Measurements from ENCODE around the gene SMAD6.

Gene SMAD6

DNA sequence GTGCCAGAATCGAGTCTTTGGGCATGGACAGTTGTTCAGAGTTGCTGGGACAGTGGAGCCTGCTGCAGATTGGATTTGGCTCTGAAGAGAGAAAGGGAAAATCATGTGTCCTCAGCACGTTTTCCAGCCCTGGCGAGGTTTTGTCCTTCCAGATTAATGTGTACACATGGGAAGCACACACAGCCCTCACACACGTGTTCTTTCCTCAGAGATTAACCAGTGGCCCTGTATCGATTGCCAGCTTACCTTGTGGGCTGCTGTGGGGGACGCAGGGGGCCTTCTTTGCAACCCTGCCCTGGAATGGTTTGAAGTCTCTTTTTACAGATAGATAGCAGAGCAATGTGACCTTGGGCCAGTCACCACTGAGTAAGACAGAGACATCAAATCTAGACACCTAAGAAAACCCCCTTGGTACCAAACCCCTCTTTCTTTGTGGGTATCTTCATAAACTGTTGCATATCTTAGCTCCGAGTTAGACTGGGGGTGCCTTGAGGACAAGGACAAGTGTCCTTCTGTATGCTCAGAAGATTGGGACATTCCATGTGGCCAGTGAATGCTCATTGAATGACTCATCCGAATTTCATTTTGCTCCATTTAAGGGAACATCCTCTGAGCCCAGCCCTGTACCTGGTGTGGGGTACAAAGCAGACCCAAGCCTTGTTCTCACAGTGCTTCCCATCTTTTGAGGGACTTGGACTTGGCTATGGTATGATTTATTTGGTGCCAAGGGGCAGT lies 48.0 kb downstream of the SMAD6 start:
- H3K79me1 ChIP-seq (ENCODE audit: low read length): no peaks in the 10 kb centered on the region
- peaks cover 55 to 72% of the 10 kb centered on the region in 2 experiments for H3K36me3 ChIP-seq (ENCODE audit: control insufficient read depth in 1 of 2, insufficient read depth in 2 of 2, low read length in 2 of 2)
- no peak overlapping the region for H3K23ac ChIP-seq (ENCODE audit: low read length)
- WGBS (ENCODE audit: extremely low coverage, insufficient coverage, insufficient read length): no CpG with 5 or more reads among the region's 8 CpGs
- no peak overlapping the region for H4K8ac ChIP-seq (ENCODE audit: low read depth, low read length)
- H2AFZ ChIP-seq (ENCODE audit: insufficient read depth, low read length, poor library complexity): no peak overlapping the region
- no peaks in the 10 kb centered on the region for H3K27me3 ChIP-seq (ENCODE audit: insufficient read depth, low read length)
- H4K12ac ChIP-seq (ENCODE audit: low read depth, low read length): no peak overlapping the region
- H3K4me3 ChIP-seq (ENCODE audit: low read depth, low read length): no peak overlapping the region
- H3K27ac ChIP-seq (ENCODE audit: low read depth, low read length): no peak overlapping the region
- H3K4me2 ChIP-seq (ENCODE audit: low read length): no peak overlapping the region
- H3K9me3 ChIP-seq (ENCODE audit: insufficient read depth, low read depth, low read length): peaks cover under 1% of the 10 kb centered on the region
- H3K18ac ChIP-seq (ENCODE audit: low read length): peak overlapping the region; percentile 21
- peak overlapping the region; percentile 19 for H3K4ac ChIP-seq (ENCODE audit: low read depth, low read length)
- no peak overlapping the region for H2BK12ac ChIP-seq (ENCODE audit: low read length)
- DNase-seq: peak in 1 of 2 donors; percentile 8
- no peak overlapping the region for H2BK5ac ChIP-seq (ENCODE audit: low read depth, low read length, poor library complexity)
- H2AK5ac ChIP-seq (ENCODE audit: low read length): no peak overlapping the region
- no peak overlapping the region for H3K14ac ChIP-seq (ENCODE audit: low read length)
- peaks cover 11% of the 10 kb centered on the region for H3K79me2 ChIP-seq (ENCODE audit: control insufficient read depth, insufficient read depth, low read length, poor library complexity)
- no peak overlapping the region for H4K91ac ChIP-seq (ENCODE audit: low read depth, low read length)
- peak overlapping the region; percentile 4 for H3K9ac ChIP-seq (ENCODE audit: low read length)
- H3K4me1 ChIP-seq (ENCODE audit: control insufficient read depth in 1 of 2, insufficient read depth in 2 of 2, low read length in 2 of 2): peaks cover 18 to 29% of the 10 kb centered on the region in 2 experiments
- H2BK120ac ChIP-seq (ENCODE audit: insufficient read depth, low read length, poor library complexity): no peak overlapping the region

- Histone ChIP-seq H3K4me3 (ENCODE audit: low read depth, low read length) (no peak overlapping the region), H3K79me2 (ENCODE audit: control insufficient read depth, insufficient read depth, low read length, poor library complexity) (peaks cover 8% of the 10 kb centered on the region), H3K27me3 (ENCODE audit: insufficient read depth, low read length) (no peaks in the 10 kb centered on the region), H3K4me1 (ENCODE audit: control insufficient read depth in 1 of 2, insufficient read depth in 2 of 2, low read length in 2 of 2) (peaks cover 14 to 25% of the 10 kb centered on the region in 2 experiments), H2BK12ac (ENCODE audit: low read length) (no peak overlapping the region), H3K9ac (ENCODE audit: low read length) (no peak overlapping the region), H4K8ac (ENCODE audit: low read depth, low read length) (no peak overlapping the region), H2AK5ac (ENCODE audit: low read length) (no peak overlapping the region), H2BK120ac (ENCODE audit: insufficient read depth, low read length, poor library complexity) (no peak overlapping the region), H3K79me1 (ENCODE audit: low read length) (no peaks in the 10 kb centered on the region), H3K4ac (ENCODE audit: low read depth, low read length) (no peak overlapping the region), H3K23ac (ENCODE audit: low read length) (no peak overlapping the region), H3K27ac (ENCODE audit: low read depth, low read length) (no peak overlapping the region), H3K9me3 (ENCODE audit: insufficient read depth, low read depth, low read length) (peaks cover 3% of the 10 kb centered on the region), H4K12ac (ENCODE audit: low read depth, low read length) (no peak overlapping the region), H3K4me2 (ENCODE audit: low read length) (no peak overlapping the region), H4K91ac (ENCODE audit: low read depth, low read length) (no peak overlapping the region), H2AFZ (ENCODE audit: insufficient read depth, low read length, poor library complexity) (no peak overlapping the region), H3K18ac (ENCODE audit: low read length) (no peak overlapping the region), H2BK5ac (ENCODE audit: low read depth, low read length, poor library complexity) (no peak overlapping the region), H3K36me3 (ENCODE audit: control insufficient read depth in 1 of 2, insufficient read depth in 2 of 2, low read length in 2 of 2) (peaks cover 57 to 73% of the 10 kb centered on the region in 2 experiments), H3K14ac (ENCODE audit: low read length) (no peak overlapping the region)
- DNase-seq: no peak
- no CpG with 5 or more reads among the region's 9 CpGs for WGBS (ENCODE audit: extremely low coverage, insufficient coverage, insufficient read length)
These were observed 48.6 kb downstream of the SMAD6 start for GRCh38 chr15:66750609-66751008.

GRCh38 chr15:66751579-66751978 lies 49.5 kb downstream of the SMAD6 start:
- Histone ChIP-seq H2AFZ (ENCODE audit: insufficient read depth, low read length, poor library complexity) (no peak overlapping the region), H3K27me3 (ENCODE audit: insufficient read depth, low read length) (no peaks in the 10 kb centered on the region), H3K9ac (ENCODE audit: low read length) (no peak overlapping the region), H3K14ac (ENCODE audit: low read length) (no peak overlapping the region), H2BK12ac (ENCODE audit: low read length) (no peak overlapping the region), H3K4me2 (ENCODE audit: low read length) (no peak overlapping the region), H4K12ac (ENCODE audit: low read depth, low read length) (no peak overlapping the region), H3K4ac (ENCODE audit: low read depth, low read length) (no peak overlapping the region), H2BK5ac (ENCODE audit: low read depth, low read length, poor library complexity) (no peak overlapping the region), H3K79me2 (ENCODE audit: control insufficient read depth, insufficient read depth, low read length, poor library complexity) (peaks cover 2% of the 10 kb centered on the region), H3K4me1 (ENCODE audit: control insufficient read depth in 1 of 2, insufficient read depth in 2 of 2, low read length in 2 of 2) (peaks cover 4 to 17% of the 10 kb centered on the region in 2 experiments), H2AK5ac (ENCODE audit: low read length) (no peak overlapping the region), H4K91ac (ENCODE audit: low read depth, low read length) (no peak overlapping the region), H3K4me3 (ENCODE audit: low read depth, low read length) (no peak overlapping the region), H3K18ac (ENCODE audit: low read length) (no peak overlapping the region), H3K23ac (ENCODE audit: low read length) (no peak overlapping the region), H3K27ac (ENCODE audit: low read depth, low read length) (no peak overlapping the region), H3K36me3 (ENCODE audit: control insufficient read depth in 1 of 2, insufficient read depth in 2 of 2, low read length in 2 of 2) (peaks cover 50 to 67% of the 10 kb centered on the region in 2 experiments), H3K9me3 (ENCODE audit: insufficient read depth, low read depth, low read length) (peaks cover 3% of the 10 kb centered on the region), H4K8ac (ENCODE audit: low read depth, low read length) (no peak overlapping the region), H3K79me1 (ENCODE audit: low read length) (no peaks in the 10 kb centered on the region), H2BK120ac (ENCODE audit: insufficient read depth, low read length, poor library complexity) (no peak overlapping the region)
- no CpG with 5 or more reads among the region's 7 CpGs for WGBS (ENCODE audit: extremely low coverage, insufficient coverage, insufficient read length)
- no peak for DNase-seq

- no peak overlapping the region for H4K12ac ChIP-seq (ENCODE audit: low read depth, low read length)
- H3K79me1 ChIP-seq (ENCODE audit: low read length): no peaks in the 10 kb centered on the region
- peaks cover 3 to 18% of the 10 kb centered on the region in 2 experiments for H3K4me1 ChIP-seq (ENCODE audit: control insufficient read depth in 1 of 2, insufficient read depth in 2 of 2, low read length in 2 of 2)
- H4K91ac ChIP-seq (ENCODE audit: low read depth, low read length): no peak overlapping the region
- no peak for DNase-seq
- no peak overlapping the region for H2BK12ac ChIP-seq (ENCODE audit: low read length)
- H3K79me2 ChIP-seq (ENCODE audit: control insufficient read depth, insufficient read depth, low read length, poor library complexity): peaks cover 2% of the 10 kb centered on the region
- no peaks in the 10 kb centered on the region for H3K27me3 ChIP-seq (ENCODE audit: insufficient read depth, low read length)
- no peak overlapping the region for H2AK5ac ChIP-seq (ENCODE audit: low read length)
- no peak overlapping the region for H3K9ac ChIP-seq (ENCODE audit: low read length)
- H3K18ac ChIP-seq (ENCODE audit: low read length): no peak overlapping the region
- no CpG with 5 or more reads among the region's 2 CpGs for WGBS (ENCODE audit: extremely low coverage, insufficient coverage, insufficient read length)
- H2AFZ ChIP-seq (ENCODE audit: insufficient read depth, low read length, poor library complexity): no peak overlapping the region
- no peak overlapping the region for H3K4me2 ChIP-seq (ENCODE audit: low read length)
- peak overlapping the region; percentile 17 for H3K4ac ChIP-seq (ENCODE audit: low read depth, low read length)
- H4K8ac ChIP-seq (ENCODE audit: low read depth, low read length): no peak overlapping the region
- H3K14ac ChIP-seq (ENCODE audit: low read length): no peak overlapping the region
- no peak overlapping the region for H3K27ac ChIP-seq (ENCODE audit: low read depth, low read length)
- H2BK120ac ChIP-seq (ENCODE audit: insufficient read depth, low read length, poor library complexity): no peak overlapping the region
- H3K4me3 ChIP-seq (ENCODE audit: low read depth, low read length): no peak overlapping the region
- H3K36me3 ChIP-seq (ENCODE audit: control insufficient read depth in 1 of 2, insufficient read depth in 2 of 2, low read length in 2 of 2): peaks cover 52 to 70% of the 10 kb centered on the region in 2 experiments
- no peak overlapping the region for H3K23ac ChIP-seq (ENCODE audit: low read length)
- H3K9me3 ChIP-seq (ENCODE audit: insufficient read depth, low read depth, low read length): peaks cover 3% of the 10 kb centered on the region
- no peak overlapping the region for H2BK5ac ChIP-seq (ENCODE audit: low read depth, low read length, poor library complexity)
These were observed 50.0 kb downstream of the SMAD6 start for GRCh38 chr15:66752078-66752477.

Measured in trophoblast cell (in vitro differentiated cells and primary cell).